ENCODE results near the gene CSMD2.

Gene CSMD2

GRCh38 chr1:33703464-33703863 is 461.6 kb downstream of the CSMD2 start:
- no peak overlapping the region for H3K4me3 ChIP-seq (ENCODE audit: control insufficient read depth, low read depth, low read length)
- DNase-seq (ENCODE audit: low read depth): no peak
- TF ChIP-seq CTCF (IDR thresholded peaks at IDR 0.05; ENCODE audit: control insufficient read depth, insufficient read depth, low read depth, low read length, missing control alignments): no peak

- no peak for DNase-seq (ENCODE audit: low read depth)
- no peak for TF ChIP-seq CTCF (IDR thresholded peaks at IDR 0.05; ENCODE audit: control insufficient read depth, insufficient read depth, low read depth, low read length, missing control alignments)
- H3K4me3 ChIP-seq (ENCODE audit: control insufficient read depth, low read depth, low read length): no peak overlapping the region
These were observed 466.5 kb downstream of the CSMD2 start for GRCh38 chr1:33698361-33699035.

- no peak overlapping the region for H3K4me3 ChIP-seq (ENCODE audit: control insufficient read depth, low read depth, low read length)
- no peak for TF ChIP-seq CTCF (IDR thresholded peaks at IDR 0.05; ENCODE audit: control insufficient read depth, insufficient read depth, low read depth, low read length, missing control alignments)
- DNase-seq (ENCODE audit: low read depth): no peak
These were observed 467.2 kb downstream of the CSMD2 start for GRCh38 chr1:33697816-33698215.

GRCh38 chr1:33696962-33697361 is 468.1 kb downstream of the CSMD2 start:
- no peak overlapping the region for H3K4me3 ChIP-seq (ENCODE audit: control insufficient read depth, low read depth, low read length)

GRCh38 chr1:33696311-33696710 is 468.7 kb downstream of the CSMD2 start:
- DNase-seq (ENCODE audit: low read depth): no peak
- no peak for TF ChIP-seq CTCF (IDR thresholded peaks at IDR 0.05; ENCODE audit: control insufficient read depth, insufficient read depth, low read depth, low read length, missing control alignments)

More at GRCh38 chr1:33696962-33697361, 468.1 kb downstream of the CSMD2 start:
- no peak for TF ChIP-seq CTCF (IDR thresholded peaks at IDR 0.05; ENCODE audit: control insufficient read depth, insufficient read depth, low read depth, low read length, missing control alignments)
- no peak for DNase-seq (ENCODE audit: low read depth)

GRCh38 chr1:33692206-33693188 is 472.5 kb downstream of the CSMD2 start:
- no peak for DNase-seq (ENCODE audit: low read depth)
- TF ChIP-seq CTCF (IDR thresholded peaks at IDR 0.05; ENCODE audit: control insufficient read depth, insufficient read depth, low read depth, low read length, missing control alignments): no peak
- H3K4me3 ChIP-seq (ENCODE audit: control insufficient read depth, low read depth, low read length): no peak overlapping the region

More at GRCh38 chr1:33696311-33696710, 468.7 kb downstream of the CSMD2 start:
- H3K4me3 ChIP-seq (ENCODE audit: control insufficient read depth, low read depth, low read length): no peak overlapping the region
